HG03139 (cell line): Measurements from ENCODE around the gene PFKFB4.
"Not testable (repeated sequence)": the region's sequence is repeated elsewhere in the genome, so short reads cannot be mapped to it uniquely, and the experiment has no call there.

ENCODE experiments used
- ATAC-seq: cut with Tn5 transposase; IDR thresholded peaks from one replicate; pipeline ENCODE4 v1.9.1; 2021; ENCODE audit not compliant: unreplicated experiment

PFKFB4 gene

DNA sequence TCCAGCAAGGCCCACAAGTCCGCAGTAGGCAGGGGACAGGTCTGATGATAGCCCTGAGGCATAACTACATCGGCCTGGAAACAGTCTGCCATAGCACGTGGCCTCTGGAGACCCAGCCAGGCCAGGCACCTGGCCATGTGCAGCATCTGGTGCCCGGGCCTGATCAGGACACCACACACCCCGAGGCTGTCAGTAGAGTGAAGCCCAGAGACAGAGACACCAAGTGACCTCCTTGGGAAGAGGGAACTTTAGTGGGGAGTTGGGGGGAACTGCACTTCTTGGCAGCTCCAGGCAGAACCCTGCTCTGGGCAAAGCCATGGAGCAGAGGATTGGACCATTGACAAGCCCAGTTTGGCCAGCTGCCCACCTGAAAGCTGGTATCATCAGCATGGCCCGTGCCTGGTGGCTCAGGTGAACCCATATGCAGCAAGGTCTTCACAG is 53.9 kb downstream of the PFKFB4 start:
- ATAC-seq, result no peak

DNA sequence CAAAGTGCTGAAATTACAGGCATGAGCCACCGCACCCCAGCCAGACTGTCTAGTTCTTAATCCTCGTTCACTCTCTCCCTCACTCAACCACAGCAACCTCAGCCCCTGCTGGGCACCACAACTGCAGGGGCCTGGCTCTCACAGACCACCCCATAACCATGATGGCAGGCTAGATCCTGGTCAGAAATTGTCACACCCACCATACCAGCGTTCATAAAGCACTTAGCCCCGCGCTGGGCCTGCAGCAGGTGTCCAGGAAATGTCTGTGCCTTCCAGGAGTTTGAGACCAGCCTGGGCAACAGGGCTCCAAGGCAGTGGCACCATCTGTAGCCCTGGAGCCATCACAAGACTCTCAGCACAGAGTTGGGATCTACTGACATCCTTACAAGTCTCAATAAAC is 54.5 kb downstream of the PFKFB4 start:
- ATAC-seq, result no peak

DNA sequence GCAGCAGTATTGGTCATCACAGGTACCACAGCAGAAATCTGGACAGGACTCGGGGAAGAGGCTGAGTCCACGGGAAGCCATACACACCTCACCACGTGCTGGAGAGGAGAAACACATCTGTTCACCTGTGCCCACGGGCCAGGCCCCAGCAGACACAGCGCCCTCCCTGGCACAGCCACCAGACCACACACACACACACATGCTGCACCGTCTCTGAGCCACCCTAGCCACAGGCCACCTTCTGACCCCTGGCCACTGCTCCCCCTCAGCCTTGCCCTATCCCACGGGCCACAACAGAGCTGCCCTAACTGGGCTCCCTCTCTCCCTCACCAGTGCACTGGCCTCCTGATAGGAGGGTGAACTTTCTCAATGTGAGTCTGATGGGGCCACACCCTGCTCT is 55.4 kb downstream of the PFKFB4 start:
- ATAC-seq, result no peak

DNA sequence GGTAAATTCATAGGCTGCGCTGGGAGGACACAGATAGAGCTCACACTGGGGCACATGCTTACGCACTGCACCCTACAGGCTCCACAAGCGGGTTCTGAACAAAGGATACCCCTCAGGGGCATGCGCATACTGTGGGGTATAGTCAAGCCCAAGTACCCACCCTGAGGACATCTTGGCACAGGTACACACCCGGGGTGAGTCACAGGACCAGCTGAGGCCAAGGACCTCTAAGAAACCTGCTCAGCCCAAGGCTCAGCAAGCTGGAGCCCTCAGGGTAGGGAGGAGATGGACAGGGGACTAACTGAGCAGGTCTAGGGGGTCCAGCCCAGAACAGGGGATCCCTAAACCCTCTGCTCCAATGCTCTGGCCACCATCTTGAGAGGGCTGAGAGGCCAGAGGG is 55.9 kb downstream of the PFKFB4 start:
- ATAC-seq, result no peak

DNA sequence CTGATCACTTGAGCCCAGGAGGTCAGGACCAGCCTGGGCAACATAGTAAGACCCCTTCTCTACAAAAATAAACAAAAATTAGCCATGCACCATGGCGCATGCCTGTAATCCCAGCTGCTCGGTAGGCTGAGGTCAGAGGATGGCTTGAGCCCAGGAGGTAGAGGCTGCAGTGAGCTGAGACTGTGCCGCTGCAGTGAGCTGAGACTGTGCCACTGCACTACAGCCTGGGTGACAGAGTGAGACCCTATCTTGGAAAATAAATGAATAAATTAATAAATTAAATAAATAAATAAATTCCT is 63.5 kb downstream of the PFKFB4 start:
- ATAC-seq, result no peak

DNA sequence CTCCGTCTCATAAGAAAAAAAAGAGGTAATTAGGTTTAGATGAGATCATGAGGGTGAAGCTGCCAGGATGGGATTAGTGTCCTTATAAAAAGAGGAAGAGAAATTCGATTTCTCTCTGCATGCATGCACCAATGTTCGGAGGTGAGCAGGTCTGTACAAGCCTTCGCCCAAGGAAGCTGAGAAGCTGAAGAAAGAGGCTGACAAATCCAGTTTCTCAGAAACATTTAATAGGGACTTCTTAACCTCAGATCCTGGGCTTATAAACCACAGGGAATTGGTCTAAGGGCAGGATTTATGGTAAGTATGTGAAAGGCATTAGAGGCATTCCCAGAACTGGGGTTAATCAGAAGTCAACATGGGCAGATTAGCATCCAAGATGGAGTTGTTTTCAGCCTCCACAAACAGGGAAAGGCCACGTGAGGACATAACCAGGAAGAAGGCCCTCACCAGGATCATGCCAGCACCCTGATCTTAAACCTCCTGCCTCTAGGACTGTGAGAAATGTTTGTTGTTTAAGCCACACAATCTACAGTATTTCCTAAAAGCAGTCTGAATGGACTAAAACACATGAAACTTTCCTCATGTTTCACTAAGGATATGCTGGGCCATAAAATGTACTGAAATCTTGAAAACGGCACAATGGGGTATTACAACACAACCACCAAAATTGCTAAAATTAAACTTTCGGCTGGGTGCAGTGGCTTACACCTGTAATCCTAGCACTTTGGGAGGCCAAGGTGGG is 64.0 kb downstream of the PFKFB4 start:
- ATAC-seq, result no peak

DNA sequence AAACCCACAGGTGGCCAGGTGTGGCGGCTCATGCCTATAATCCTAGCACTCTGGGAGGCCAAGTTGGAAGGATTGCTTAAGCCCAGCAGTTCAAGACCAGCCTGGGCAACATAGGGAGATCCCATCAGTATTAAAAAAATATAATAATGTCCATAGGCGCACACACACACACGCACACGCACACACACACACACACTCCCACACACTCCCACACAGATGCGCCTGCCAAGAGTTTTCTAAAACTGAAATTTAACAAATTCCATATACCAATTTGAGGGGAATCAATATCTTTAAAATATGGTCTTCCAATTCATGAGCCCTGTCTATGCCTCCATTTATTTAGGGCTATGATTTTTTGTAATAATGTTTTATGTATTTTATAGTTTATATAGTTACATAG is 69.7 kb downstream of the PFKFB4 start:
- ATAC-seq, result no peak

DNA sequence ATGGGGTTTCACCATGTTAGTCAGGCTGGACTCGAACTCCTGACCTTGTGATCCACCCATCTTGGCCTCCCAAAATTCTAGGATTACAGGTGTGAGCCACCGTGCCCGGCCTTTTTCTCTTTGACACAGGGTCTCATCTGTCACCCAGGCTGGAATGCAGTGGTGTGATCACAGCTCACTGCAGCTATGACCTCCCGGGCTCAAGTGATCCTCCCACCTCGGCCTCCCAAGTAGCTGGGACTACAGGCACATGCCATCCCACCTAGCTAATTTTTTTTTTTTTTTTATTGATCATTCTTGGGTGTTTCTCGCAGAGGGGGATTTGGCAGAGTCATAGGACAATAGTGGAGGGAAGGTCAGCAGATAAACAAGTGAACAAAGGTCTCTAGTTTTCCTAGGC is 73.8 kb downstream of the PFKFB4 start:
- ATAC-seq, result not testable (repeated sequence)

DNA sequence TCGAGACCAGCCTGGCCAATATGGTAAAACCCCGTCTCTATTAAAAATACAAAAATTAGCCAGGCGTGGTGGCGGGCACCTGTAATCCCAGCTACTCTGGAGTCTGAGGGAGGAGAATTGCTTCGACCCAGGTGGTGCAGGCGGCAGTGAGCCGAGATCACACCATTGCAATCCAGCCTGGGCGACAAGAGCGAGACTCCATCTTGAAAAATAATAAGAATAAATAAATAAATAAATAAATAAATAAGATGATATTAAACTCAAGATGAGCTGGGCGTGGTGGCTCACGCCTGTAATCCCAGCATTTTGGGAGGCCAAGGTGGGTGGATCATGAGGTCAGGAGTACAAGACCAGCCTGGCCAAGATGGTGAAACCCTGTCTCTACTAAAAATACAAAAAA is 75.7 kb downstream of the PFKFB4 start:
- ATAC-seq, result not testable (repeated sequence)

DNA sequence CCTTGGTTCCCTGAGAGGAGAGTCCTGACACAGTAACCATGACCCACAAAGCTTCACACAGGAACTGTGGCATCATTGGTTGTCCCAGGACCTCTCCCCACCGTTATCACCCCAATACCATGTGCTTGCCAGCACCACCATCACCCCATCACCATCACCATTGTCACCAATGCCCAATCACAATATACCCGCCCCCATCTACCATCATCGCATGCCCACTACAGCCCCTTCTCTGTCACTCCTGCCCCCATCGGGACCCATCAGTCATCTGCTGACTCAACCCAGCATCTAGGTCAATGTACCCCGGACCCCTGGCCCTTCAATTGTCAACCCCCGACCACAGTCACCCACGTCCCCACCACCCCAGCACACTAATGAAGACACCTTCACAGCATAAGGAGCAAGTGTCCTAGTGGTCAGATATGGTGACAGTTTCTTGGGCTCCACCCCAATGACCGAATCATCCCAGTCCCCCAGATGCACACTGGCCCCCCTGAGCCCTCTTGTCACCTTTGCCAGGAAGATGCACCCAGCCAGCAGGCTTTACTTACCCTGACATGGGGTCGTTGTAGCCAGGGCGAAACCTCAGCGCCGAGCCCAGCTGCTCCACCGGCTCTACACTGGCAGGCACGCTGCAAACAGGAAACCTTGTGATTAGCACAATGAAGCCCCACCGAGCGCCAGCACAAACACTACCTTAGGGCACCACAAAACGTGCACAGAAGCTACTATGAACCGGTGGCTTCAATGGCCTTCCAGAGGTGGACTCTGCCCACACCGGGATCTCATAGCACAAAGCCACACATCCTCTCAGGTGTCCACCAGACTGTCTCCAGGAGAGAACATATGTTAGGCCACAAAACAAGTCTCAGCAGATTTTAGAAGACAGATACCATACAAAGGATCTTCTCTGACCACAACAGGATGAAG is 77.7 kb downstream of the PFKFB4 start:
- ATAC-seq, result no peak

DNA sequence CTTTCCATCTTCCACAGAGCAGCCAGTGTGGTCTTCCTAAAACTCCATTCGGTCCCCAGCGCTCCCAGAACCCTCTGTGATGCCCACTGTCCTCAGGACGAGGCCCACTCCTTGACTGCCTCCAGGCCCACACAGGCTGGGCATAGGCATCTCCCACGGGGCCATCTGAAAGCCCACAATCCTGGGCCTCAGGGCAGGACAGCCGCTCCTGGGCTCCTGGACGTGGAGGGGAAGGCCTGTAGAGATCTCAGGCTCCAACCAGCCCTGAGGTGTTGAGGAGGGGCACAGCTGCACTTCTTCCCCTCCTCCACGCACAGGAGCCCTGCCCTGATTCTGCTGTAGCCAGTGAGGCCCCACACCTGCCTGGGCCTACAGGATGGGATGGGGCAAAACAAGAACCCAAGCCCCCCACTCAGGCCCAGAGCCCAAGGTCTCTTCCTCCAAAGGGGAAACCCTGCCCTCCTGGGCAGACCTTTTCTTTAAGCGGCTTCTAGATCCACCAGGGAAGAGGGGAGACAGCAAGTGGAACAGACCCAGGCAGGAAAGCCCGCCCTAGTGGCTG is 78.6 kb downstream of the PFKFB4 start:
- ATAC-seq, result no peak

DNA sequence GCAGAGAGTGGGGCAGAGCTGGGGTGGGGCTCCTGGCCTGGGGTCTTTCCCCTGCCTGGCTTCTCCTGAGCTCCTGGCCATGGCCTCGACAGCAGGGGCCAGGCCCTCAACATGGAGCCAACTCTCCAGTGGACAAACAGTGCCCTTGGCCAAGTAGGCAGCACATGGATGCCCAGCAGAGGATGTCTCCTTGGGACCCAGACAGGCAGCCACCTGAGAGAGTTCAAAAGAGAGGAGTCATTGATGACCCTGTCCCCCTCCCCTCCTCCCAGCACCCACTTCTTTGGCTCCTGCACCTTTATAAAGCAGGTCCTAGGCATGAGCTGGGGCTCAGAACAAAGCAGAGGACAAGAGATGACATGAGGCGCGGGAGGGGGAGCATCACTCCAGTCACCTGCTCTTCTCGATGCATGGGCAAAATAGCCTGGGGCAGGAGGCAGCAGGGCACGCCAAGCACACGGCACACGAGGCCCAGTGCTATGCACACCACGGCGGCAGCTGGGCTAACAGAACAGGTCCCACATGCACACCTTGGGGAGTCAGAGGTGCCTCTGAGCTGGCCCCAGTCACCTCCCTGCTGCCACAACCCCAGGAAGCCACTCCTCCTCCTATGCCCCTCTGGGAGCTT is 80.1 kb downstream of the PFKFB4 start:
- no peak for ATAC-seq

DNA sequence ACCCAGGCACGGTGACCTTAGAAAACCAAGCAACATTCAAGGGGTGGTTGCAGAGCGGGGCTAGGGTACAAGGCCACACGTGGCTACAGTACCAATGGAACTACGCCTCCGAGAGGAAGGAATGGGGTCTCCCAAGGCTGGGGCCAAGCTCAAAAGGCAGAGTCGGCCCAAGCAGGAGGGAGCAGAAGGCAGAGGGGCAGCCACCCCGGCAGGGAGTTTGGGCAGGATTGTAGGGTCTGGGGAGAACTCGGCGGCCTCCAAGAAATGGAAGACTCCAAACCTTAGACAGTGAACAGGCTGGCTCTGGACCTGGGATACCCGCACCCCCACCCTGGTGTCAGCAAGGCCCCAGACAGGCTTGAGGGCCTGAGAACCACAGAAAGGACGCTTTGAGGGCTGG is 81.4 kb downstream of the PFKFB4 start:
- no peak for ATAC-seq

DNA sequence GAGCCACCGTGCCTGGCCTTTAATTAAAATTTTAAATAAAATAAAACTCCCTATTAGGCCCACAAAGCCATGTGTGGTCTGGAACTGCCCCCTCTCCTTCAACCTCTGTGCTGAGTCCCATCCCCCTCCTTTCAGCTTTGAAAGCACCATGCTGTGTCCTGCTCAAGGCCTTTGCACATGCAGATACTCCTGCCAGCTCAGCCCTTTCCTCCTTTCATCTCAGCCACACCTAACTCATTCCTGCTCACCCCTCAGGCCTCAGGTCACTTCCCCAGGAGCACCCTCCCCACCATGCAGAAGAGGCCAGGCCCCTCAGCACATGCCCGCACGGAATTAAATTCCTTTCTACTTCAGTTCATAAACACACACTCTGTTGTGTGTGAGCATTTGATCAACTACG is 82.0 kb downstream of the PFKFB4 start:
- ATAC-seq, result no peak

DNA sequence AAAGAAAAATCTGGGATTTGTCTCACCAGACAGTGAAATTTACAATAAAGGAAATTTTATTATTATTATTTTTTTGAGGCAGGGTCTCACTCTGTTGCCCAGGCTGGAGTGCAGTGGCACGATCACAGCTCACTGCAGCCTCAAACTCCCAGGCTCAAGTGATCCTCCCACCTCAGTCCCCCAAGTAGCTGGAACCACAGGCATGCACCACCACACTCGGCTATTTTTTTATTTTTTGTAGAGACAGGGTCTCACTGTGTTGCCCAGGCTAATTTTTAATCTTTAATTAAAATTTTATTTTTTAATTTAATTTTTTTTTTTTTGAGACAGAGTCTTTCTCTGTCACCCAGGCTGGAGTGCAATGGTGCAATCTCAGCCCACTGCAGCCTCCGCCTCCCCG is 82.6 kb downstream of the PFKFB4 start:
- not testable (repeated sequence) for ATAC-seq

DNA sequence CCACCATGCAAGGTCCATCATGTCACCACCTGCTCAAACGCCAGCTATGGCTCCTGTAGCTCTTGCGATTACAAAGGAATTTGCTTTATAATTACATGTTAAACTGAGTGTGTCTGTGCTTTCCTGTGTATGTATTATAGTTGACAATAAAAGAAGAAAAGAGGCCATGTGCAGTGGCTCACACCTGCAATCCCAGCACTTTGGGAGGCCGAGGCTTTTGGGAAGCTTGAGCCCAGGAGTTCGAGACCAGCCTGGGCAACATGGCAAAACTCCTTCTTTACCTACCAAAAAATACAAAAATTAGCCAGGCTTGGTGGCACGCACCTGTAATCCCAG is 83.0 kb downstream of the PFKFB4 start:
- ATAC-seq, result no peak

DNA sequence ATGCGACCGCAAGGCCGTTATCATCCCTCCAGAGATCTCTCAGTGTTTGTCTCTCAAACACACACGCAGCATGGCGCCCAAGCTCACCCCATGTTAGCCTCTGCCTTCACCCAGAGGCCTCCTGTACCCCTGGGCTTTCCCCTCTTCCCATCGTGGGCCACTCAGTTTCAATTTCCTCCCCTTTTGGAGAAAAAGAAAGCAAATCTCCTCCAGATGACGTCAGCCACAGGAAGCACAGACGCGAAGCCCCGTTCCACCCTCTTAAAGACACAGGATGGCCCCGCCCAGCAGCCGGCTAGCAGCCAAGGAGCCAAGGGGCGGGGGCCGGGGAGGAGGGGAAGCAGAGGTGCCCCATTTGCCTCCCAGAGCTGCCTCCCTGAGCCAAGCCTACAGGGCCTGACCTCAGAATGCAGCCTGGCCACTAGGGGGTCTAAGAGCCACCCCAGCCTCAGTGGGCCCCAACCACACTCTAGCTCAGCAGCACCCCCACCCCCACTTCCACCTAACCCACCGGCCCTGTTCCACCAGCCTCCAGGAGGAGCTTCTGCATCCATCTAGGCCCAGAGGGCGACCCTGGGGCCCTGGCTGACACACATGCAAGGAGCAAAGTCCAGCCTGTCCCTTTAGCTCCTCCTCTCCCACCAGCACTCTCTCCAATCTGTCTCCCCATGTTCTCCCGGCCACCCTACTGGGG is 83.5 kb downstream of the PFKFB4 start:
- peak; percentile 77 for ATAC-seq

DNA sequence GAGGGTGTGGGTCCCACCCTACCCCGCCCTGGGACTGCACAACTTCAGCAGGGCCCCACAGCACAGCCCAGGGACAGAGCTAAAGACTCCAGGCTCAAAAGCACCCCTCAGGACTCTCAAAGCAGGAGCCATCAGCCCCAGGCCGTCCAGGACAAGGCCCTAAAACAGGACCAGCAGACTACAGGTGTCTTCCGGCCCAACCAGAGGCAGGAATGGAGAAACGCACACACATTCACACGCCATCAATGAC is 84.0 kb downstream of the PFKFB4 start:
- ATAC-seq, result no peak

DNA sequence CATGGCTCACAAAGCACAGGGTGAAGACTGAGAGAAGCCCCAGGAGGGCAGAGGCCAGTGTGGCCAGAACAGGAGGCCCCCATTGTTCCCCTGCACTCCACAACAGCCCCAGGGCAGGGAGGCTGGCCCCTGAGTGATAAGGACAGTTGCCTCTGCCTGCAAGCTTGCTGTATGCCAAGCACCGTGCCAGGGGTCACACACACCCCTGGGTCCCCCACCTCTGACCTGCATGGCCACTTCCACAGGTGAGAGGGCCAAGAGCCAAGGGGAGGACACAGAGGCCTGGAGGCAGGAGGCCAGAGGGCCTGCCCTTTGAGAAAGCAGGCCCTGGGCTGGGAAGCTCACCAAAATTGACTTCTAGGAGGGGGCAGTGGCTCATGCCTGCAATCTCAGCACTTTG is 86.3 kb downstream of the PFKFB4 start:
- ATAC-seq, result no peak

DNA sequence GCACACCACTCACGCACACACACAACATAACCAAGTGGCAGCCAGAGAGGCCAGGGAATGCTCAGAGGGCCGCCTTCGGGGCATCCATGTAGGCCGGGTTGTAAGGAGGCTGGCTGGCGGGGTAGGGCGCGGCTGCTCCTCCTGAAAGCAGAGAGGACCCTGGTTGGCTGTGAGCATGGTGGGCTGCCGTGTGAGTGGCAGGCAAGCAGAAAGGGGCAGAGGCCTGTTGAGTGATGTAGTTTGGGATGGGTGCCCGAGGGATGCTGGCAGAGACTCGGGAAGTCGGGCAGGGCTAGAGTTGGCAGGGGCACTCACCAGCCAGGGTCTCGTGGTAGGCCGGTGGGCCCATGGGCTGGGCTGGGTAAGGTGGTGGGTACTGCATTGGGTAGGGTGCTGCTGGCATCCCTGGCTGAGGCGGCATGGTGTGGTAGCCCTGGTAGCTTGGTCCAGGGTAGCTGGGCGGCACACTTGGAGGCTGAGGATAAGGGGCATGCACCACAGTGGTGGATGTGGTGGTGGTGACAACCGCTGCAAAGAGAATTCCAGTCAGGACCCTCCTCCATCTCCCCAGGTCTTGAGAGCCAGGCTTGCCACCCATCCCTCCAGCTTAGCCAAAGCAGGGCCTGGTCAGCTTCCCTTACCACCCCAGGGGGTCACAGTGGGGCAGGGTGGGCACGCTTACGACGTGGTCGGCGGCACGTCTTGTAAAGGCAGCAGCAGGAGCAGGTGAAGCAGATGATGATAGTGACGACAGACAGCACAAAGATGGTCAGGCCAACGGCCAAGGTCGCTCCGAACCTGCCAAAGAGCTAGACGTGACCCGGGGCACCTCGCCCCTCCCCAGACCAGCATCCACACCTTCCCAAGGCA is 87.3 kb downstream of the PFKFB4 start:
- ATAC-seq, result no peak

DNA sequence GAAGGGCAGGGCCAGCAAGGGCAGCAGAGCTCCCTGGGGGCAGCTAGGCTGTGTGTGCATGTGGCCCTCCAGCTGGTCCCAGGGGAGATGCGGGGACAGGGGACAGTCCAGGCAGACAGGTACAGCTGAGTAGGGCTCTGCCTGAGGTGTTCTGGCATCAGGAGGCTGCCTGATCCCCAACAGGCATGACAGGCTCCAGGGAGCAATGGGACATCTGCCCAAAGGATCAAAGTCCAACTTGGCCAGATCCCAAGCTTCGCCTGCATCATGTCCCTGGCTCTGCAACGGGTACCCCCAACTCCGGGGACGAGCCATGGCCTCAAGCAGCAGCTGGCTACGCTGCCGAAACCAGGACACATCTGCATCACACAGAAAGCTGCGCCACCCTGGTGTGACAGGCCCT is 88.3 kb downstream of the PFKFB4 start:
- ATAC-seq, result no peak
